Measurements from ENCODE around the gene FMN1. TPM values are rescaled to one million over a fixed set of nuclear protein-coding genes. Genes with fewer than 3 reads are reported as not detected.

FMN1 gene
- total RNA-seq, 1 donor from 2014 or later: 4.0 TPM

GRCh38 chr15:32877252-32878019 lies 317.1 kb downstream of the FMN1 start:
- TF ChIP-seq CTCF (IDR thresholded peaks at IDR 0.05): no peak
- no peak for DNase-seq (ENCODE audit: low spot score)
- H3K4me1 Mint-ChIP-seq (ENCODE audit: low read depth): peaks cover 49% of the 10 kb centered on the region
- no peak overlapping the region for H3K4me3 Mint-ChIP-seq (ENCODE audit: unreplicated experiment)
- no peaks in the 10 kb centered on the region for H3K36me3 Mint-ChIP-seq (ENCODE audit: low read depth)
- H3K27me3 Mint-ChIP-seq (ENCODE audit: low read depth): no peaks in the 10 kb centered on the region
- no peak overlapping the region for H3K27ac Mint-ChIP-seq (ENCODE audit: unreplicated experiment)
- H3K9me3 Mint-ChIP-seq (ENCODE audit: low read depth): no peaks in the 10 kb centered on the region

DNA sequence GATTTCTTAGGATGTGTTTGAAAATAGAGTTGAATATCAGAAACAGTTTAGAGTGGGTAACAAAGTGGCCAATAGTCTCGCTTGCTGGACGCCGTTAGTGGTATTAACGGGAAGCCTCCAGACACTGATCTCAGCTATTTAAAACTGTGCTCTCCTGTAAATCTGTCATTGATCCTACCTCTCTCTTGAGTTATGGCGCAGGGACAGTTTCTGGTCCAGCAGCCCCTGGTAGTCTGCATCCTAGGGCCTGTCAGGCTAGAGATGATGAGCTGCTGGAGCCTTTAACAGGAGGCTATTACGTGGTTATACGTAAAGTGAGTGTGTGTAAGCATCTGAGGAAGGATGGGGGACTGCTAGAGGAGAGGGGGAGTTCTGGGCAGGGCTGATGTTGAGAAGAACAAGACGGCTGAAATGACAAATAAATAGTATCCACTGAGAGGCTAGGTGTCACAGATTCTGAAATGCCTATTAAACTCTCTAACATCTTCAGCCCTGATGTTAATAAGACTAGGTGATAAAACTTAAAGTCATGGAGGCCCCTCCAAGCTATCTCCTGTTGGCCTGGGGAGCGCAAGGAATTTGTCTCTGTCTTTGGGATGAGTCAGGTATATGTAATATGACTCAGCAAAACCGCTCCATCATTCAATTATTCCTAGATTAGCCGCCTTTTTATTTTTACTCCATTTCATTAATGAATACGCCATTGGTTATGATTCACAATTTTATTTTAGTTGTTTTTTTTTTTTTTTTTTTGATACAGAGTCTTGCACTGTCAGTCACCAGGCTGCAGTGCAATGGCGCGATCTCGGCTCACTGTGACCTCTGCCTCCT lies 321.0 kb downstream of the FMN1 start:
- Mint-ChIP-seq H3K27ac (ENCODE audit: unreplicated experiment) (peak overlapping the region; percentile 88), H3K4me1 (ENCODE audit: low read depth) (peaks cover 68% of the 10 kb centered on the region), H3K36me3 (ENCODE audit: low read depth) (peaks cover 3% of the 10 kb centered on the region), H3K27me3 (ENCODE audit: low read depth) (no peaks in the 10 kb centered on the region), H3K9me3 (ENCODE audit: low read depth) (no peaks in the 10 kb centered on the region), H3K4me3 (ENCODE audit: unreplicated experiment) (no peak overlapping the region)
- no peak for DNase-seq (ENCODE audit: low spot score)
- no peak for TF ChIP-seq CTCF (IDR thresholded peaks at IDR 0.05)

DNA sequence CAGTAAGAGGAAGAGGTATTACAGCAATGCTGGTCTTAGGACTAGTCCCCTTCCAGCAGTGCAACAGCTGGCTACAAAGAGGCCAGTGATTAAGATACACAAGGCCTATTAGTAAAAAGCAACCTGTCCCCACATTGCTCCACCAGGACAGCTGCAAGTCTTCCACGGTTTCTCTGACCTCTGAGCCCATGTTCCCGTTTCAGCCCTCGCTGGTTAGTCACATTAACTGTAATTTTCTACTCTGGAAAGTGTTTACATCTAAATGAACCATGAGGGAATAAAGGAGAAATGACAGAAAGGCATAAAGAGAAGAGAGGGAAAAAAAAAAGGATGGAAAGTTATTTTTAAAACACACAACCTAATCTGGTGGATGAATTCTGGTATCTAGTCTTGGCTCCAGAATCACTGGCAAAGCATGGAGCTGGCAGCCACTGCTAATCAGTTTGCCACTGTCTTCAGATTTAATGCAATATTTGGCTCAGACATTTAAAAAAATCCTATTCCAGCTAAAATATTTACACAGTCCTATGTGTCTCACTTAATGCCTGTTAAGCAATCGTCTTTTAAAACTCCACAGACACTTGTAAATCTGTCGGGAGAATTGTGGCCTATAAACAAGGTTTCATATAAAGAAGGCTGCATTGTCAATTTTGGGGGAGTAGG lies 321.8 kb downstream of the FMN1 start:
- Mint-ChIP-seq H3K27ac (ENCODE audit: unreplicated experiment) (peak overlapping the region; percentile 88), H3K9me3 (ENCODE audit: low read depth) (no peaks in the 10 kb centered on the region), H3K4me3 (ENCODE audit: unreplicated experiment) (no peak overlapping the region), H3K27me3 (ENCODE audit: low read depth) (no peaks in the 10 kb centered on the region), H3K4me1 (ENCODE audit: low read depth) (peaks cover 66% of the 10 kb centered on the region), H3K36me3 (ENCODE audit: low read depth) (peaks cover 3% of the 10 kb centered on the region)
- no peak for DNase-seq (ENCODE audit: low spot score)
- TF ChIP-seq CTCF (IDR thresholded peaks at IDR 0.05): no peak

DNA sequence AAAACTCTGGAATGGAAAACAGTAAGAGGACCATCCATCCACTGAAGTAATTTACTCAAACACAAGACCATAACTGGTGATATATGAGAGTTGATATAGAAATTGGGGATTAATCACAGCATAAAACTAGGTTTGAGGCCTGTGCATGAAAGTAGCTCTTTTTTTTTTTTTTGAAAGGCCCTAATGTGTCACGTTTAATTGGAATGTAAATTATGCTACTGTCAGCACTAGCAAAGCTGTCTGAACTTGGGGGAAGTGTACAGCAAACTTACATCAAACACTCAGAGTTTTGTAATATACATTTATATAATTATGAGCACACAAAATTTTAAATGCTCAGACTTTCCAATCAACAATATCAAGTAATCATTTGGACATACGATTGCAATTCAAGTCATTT lies 322.6 kb downstream of the FMN1 start:
- peaks cover 3% of the 10 kb centered on the region for H3K36me3 Mint-ChIP-seq (ENCODE audit: low read depth)
- H3K4me3 Mint-ChIP-seq (ENCODE audit: unreplicated experiment): no peak overlapping the region
- H3K9me3 Mint-ChIP-seq (ENCODE audit: low read depth): no peaks in the 10 kb centered on the region
- no peak for DNase-seq (ENCODE audit: low spot score)
- peak overlapping the region; percentile 87 for H3K27ac Mint-ChIP-seq (ENCODE audit: unreplicated experiment)
- no peak for TF ChIP-seq CTCF (IDR thresholded peaks at IDR 0.05)
- H3K4me1 Mint-ChIP-seq (ENCODE audit: low read depth): peaks cover 66% of the 10 kb centered on the region
- no peaks in the 10 kb centered on the region for H3K27me3 Mint-ChIP-seq (ENCODE audit: low read depth)

All from chondrocyte (in vitro differentiated cells).